Hematopoietic multipotent progenitor cell treated with erythropoietin and hydrocortisone succinate and interleukin-3 and kit ligand, for 15 days (in vitro differentiated cells): ENCODE results near the gene MYL3.

Experiments
- DNase-seq: peaks from one replicate; pipeline ENCODE4 v3.0.0-alpha.2; 2015; ENCODE audit warnings: low spot score

MYL3 gene

DNA sequence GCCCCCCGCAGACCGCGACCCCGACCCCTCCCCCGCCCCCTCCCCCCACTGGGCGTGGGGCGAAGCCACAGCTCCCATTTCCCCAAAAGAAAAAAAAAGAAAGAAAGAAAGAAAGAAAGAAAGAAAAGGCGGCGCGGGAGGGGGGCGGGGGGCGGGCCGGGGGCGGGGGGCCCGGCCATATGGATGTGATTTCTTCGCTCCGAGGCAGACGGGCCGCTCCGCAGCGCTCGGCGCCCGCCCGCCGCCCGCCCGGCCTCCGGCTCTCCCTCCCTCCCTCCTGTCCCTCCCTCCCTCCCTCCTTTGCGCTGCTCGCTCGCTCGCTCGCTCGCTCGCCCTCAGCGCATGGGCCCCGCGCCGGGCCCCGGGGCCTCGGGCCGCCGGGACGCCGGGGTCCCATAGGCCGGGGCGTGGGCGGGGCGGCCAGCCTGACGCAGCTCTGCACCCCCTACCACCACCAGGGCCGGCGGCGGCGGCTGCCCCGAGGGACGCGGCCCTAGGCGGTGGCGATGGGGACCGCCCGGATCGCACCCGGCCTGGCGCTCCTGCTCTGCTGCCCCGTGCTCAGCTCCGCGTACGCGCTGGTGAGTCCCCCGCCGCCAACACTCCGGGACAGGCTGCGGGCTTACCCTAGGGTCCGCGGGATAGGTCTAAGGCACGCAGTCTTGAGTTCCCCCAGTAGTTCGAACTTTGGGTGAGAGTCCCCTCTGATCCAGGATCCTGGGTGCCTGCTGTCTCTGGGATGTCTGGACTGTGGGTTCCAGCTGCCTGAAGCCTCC is 20.0 kb upstream of the MYL3 start:
- DNase-seq, result no peak

DNA sequence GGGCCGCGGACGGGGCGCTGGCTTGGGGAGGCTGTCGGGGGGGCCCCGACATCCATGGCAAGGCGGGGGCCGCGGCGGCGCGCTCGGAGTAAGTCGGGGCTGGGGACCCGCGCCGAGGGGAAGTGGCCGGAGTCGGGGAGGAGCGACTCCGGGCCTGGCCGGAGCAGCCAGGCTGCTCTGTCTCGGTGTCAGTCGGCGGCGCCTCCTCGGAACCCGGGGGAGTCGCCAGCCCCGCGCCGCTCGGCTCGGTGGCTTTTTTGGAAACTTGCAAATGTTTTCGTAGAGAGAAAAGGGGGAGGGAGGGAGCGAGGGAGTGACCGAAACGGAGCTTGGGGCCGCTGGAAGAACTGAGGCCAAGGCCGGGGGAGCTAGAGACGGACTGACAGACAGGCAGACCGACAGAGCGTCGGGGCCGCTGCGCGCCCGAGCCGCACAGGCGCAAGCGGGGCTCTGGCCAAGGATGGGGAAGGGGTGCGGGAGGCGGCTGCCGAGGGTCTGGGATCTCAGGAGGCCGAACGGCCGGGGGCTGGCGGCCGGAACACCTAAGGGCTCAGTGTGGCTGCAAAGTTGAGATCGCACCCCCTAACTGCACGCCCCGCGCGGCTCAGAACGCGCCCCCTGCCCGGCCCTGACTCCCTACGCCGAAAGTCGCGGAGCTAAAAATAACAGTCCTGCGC is 19.3 kb upstream of the MYL3 start:
- no peak for DNase-seq

DNA sequence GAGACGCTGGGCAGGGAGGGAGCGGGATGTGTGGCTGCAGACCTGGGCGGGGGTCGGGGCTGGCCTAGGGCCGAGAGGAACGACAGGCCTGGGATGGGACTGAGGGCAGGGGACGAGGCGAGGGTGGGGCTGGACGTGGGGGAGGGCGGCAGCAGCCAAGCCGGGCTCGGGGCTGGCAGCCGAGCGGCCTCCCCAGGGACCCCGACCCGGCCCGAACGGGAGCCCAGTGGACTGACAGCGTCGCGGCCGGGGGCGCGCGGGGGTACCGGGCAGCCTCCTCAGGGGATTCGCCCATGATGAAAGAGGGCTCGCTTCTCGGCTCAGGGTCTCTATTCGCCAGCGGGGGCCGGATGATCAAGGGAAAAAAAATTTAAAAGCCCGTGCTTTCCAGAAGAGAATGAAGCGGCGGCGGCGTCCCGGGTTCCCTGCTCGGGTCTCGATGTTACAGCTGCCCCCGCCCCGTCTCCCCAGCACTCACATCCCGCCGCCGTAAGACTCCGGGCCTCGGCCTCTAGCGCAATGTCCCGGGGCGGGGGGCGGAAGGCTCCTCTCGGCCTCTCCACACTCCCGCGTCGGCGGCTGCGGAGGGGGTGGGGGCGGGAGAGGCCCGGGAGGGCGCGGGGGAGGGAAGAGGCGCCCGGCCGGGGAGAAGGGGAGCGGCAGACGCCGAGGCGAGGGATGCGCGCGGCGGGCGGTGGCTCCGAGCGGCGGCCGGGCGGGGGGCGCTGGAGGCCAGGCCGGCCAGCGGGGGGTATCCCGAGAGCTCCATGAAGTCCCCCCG is 18.5 kb upstream of the MYL3 start:
- no peak for DNase-seq

DNA sequence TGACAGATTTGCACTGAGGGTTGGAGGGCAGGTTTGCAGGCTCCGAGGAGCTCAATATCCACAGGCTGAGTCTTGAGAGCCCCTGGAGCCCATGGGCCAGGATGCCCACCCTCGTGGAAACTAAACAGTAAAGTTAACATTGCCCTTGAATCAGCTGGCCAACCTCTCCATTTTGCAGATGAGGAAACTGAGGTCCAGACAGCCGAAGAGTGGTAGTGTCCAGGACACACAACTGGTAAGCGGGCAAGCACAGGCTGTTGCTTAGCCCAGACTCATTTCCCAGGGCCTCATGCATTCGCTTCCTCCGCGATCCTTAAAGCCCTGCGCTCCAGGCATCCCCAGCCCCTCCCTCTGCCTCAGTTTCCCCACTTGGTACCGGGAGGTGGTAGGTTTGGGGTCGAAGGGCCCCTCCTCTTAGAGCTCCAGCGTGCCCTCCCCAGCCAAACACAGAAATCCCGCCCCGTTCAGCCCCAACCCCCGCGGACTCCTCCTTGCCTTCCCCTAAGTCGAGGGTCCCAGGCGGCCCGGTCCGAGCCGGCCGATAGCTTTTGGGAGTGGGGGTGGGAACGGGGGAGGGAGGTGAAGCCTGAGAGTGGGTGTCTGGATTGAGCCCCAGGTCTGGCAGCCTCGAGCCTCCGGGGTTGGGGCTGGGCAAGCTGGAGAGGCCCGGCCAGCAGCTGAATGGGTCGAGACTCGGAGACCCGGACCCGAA is 17.8 kb upstream of the MYL3 start:
- no peak for DNase-seq

DNA sequence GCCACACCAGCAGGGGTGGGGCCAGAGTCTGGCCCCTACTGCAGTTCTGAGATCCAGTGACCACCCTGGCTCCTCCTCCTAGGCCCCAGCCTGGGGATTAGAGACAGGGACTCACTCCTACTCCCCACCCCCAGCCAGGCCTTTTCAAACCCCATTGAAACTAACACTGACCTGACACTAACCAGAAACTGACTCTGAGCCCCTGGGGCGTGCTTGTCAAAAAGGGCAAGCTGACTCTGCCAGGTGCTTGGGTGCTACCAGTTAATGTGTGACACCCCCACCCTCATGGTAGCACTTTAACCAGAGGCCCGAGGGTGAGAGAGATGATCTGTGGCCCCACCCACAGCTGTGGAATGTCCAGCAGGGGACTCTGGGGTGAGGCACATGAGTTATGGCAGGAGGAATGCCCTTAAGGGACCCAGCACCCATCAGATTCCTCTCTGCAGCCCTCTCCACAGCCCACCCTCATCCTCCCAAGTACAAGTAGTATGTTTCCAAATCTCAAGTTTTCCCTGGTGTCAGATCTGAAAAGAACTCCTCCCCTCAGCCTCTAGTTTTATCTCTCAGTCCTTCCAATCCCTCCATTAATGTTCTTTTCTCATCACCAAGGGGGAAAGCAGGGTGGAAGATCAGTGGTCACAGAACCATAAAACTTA is 15.7 kb upstream of the MYL3 start:
- no peak for DNase-seq

GRCh38 chr3:46877406-46878125 is 14.3 kb upstream of the MYL3 start, which contains the start of gene PTH1R:
Gene PTH1R, plus strand, starts transcription at chr3:46877721. Its CDS starts 5,839 bp downstream, at chr3:46883560.
- DNase-seq, result no peak

DNA sequence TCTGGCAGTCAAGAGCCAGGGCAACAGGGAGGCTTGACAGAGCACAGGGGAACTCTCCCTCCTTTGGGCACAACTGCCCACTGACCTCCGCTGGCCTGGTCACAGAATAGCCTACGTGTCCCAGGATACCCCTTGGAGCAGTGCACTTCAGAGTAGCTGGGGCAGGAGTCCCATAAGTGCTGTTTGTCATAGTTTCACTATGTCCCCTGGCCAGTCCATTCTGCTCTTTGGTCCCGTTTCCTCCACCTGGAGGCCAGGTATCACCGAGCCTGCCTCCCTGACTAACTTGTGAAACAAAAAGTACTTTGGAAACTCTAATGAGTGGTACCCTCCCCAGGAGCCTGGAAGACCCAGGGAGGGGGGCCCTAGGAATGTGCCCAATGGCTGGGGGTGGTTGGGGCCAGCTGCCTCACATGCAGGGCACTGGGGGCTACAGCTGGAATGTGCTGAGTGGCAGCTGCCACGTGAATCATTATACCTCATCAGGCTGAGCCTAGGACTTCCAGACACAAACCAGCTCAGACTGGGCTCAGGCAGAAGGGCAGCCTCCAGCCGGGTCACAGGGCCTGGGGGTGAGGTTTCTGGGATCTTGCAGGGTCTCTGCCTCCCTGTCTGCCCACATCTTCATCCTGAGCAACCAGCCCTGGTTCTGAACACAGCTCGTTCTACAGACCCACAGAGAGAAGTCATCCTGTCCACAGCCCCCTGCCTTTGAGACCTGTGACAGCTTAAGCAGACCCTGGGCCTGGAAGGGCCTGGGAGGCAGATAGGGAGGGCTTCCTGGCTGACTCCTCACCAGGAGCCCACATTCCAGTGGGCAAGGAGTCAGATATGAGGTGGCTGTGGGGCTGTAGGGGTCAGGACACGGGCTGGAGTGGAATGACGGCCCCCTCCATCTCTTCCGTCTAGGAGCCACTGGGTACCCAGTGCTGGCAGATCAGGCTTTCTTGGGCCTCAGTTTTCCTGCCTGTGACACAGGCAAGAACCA is 13.4 kb upstream of the MYL3 start:
- no peak for DNase-seq

GRCh38 chr3:46875560-46875959 is 12.3 kb upstream of the MYL3 start:
- DNase-seq, result no peak

- DNase-seq, result no peak
Observed at GRCh38 chr3:46874430-46874829, 11.2 kb upstream of the MYL3 start.

DNA sequence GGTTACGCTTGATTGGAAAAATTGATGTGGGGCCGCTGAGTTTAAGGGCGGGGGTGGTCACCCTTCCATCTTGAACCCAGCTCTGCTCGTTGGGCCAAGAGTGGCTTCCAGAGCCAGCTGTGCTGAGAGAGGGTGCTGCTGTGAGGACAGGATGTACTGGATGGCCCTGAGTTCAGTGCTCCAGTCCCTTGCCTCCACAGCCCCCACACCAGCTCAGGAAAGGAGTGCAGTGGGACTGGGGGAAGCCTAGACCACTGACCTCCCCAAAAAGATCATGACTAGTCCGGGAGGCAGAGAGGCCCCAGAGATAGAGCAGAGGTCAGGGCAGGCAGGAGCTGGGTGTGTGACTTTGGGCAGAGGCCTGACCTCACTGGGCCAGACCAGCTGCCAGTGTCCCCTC is 10.3 kb upstream of the MYL3 start:
- no peak for DNase-seq

- no peak for DNase-seq
Observed at GRCh38 chr3:46871222-46871621, 8.0 kb upstream of the MYL3 start.

GRCh38 chr3:46870651-46871050 is 7.4 kb upstream of the MYL3 start:
- no peak for DNase-seq

- no peak for DNase-seq
Observed at GRCh38 chr3:46869440-46869839, 6.2 kb upstream of the MYL3 start.

DNA sequence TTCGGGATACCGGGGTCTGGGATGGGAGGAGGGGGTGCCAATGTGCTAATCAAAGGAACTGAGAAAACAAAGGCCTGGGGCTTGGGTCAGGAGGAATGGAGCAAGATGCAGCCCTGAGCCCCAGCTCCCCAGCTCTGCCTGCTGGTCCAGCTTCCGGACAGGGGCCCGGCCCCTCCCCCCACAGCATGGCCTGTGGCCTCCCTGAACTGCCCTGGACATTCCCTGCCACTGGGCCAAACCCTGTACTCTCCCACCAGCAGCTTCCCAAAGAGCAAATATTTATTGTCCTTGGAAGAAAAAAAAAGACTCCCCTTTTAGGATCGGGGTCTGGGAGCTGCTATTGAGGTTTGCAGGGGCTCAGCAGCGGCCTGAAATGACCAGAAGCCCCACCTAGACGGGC is 5.7 kb upstream of the MYL3 start:
- no peak for DNase-seq

- DNase-seq, result no peak
Observed at GRCh38 chr3:46868287-46868686, 5.0 kb upstream of the MYL3 start.

DNA sequence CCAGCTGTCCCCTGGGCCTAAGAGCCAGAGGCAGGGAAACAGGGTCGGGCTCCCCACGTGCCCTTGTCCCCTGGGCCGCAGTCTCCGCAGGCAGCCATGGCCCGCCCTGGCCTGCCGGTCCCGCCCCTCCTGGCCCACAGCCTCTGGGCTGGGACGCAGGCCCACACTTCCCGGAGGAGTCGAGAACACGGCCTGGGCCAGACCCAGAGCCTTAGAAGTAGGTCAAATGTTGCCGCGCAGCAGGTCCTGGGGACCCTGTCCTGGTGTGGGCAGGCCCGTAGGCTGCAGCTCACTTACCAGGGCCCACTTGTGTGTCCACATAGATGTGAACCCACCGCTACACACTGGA is 4.3 kb upstream of the MYL3 start:
- no peak for DNase-seq

DNA sequence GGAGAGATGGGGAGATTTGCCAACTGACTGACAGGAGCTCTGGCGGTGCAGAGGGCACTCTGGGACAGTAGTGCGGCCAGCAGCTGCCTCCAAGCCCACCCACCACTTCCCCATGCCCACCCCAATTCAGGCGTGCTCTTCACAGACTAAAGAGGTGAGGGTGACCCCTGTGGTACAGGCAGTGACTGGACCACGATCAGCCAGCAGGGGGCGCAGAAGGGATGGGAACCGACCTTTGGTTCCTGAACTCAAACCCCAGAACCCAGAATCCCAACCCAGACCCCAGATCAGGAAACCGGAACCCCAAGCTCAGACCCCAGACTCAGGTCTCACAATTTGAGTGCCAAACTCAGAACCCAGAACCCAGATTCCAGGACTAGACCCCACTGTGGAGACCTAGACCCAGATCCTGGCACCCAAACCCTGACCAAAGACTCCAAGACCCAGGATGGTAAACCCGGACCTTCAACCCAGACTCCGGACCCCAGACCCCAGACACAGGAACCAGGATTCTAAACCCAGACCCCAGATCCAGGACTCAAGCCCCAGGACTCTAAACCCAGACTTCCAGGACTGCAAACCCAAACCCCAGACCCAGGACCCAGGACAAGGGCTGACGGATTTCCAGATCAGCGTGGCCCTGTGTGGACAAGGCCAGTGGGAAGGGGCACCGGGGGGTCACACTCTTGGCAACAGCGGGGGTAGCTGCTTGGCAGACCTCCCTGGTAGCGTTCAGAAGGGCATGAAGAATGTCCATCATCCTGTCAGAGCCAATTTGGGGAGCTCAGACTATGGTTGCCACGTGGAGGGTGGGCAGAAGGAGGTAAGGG is 3.7 kb upstream of the MYL3 start:
- peak; percentile 74 for DNase-seq

- DNase-seq, result no peak
Observed at GRCh38 chr3:46866032-46866595, 2.9 kb upstream of the MYL3 start.

DNA sequence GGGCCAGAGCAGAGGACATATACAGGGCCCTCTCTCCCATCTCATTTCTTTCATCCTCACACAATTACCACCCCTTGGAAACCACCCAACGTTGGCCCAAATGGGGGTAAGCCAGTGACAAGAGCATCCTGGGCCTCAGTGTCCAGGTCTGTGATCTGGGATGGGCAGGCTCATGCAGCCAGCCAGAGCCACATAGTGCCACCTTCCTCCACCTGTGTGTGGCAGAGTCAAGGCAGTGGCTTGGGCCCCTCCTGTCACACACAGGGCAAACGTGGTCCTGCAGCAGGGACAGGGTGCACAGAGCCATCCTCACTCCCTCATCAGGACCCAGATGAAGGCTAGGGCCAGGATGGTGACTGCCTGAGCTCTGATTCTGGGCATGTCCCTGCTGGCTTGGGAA is 2.3 kb upstream of the MYL3 start:
- no peak for DNase-seq
